H1 (cell line): ENCODE results near the gene OSBPL3. TPM values are rescaled to one million over a fixed set of nuclear protein-coding genes. Genes with fewer than 3 reads are reported as not detected.

Source experiments
- ATF2 ChIP-seq: IDR thresholded peaks from 2 replicates; pipeline ENCODE4 v1.6.1; 2012; ENCODE audit warnings: low read length, inconsistent platforms
- CBX8 ChIP-seq: fragments of 300-800, 300-1000 bp; sonication (generic); IDR thresholded peaks from 2 replicates; pipeline ENCODE4 v1.7.1; 2016; ENCODE audit warnings: low read depth, low read length, borderline replicate concordance
- JUN ChIP-seq: IDR thresholded peaks from 2 replicates; pipeline ENCODE4 v1.6.1; 2011; ENCODE audit warnings: low read depth, mild to moderate bottlenecking, improper control_type of control experiment, low read length
- MAX ChIP-seq: IDR thresholded peaks from 2 replicates; pipeline ENCODE4 v1.6.1; 2012; ENCODE audit warnings: inconsistent platforms
- SIN3A ChIP-seq, 2 experiments: IDR thresholded peaks in 1 of 2; conservative IDR thresholded peaks in 1 of 2; 2 replicates each; pipeline ENCODE4 v1.6.1; 2011 to 2012; ENCODE audit warnings: low read length in 2 of 2, improper control_type of control experiment in 1 of 2, low read depth in 1 of 2, mild to moderate bottlenecking in 1 of 2
- polyA plus RNA-seq, 7 experiments: library from polyadenylated mRNA; depleted of rRNA in 3 of 7; stranded (reverse) in 5 of 7; unstranded in 2 of 7; fragments of >200 nt in 5 of 7; fragments of 200-250 nt in 2 of 7; gene quantifications; 1 replicate in 5 of 7; 2 replicates in 1 of 7; 4 replicates in 1 of 7; pipeline versions ENCODE4 v1.2.1 to v1.2.3, GENCODE V29; 2011 to 2013; ENCODE audit warnings: missing spikeins in 2 of 7, mixed read lengths in 2 of 7
- total RNA-seq: library from RNA; stranded (reverse); fragmentation: NEBNext Ultra II Directional; extraction: Animal tissue kit (Norgen Biotek cat#: 25700); gene quantifications from 2 replicates; pipeline ENCODE4 v1.2.1, GENCODE V29; 2021

OSBPL3 gene
- total and polyA plus RNA-seq, 2 of the 8 experiments (the other 6 are each of a cell fraction or from before 2014, with no cell fraction given): 2.8 to 13.9 TPM

- TF ChIP-seq MAX (no peak), SIN3A (conservative IDR thresholded peaks at IDR 0.05 in 1 of 2, IDR thresholded peaks at IDR 0.05 in 1 of 2; ENCODE audit: low read depth in 1 of 2, low read length in 2 of 2) (no peak), CBX8 (no peak), ATF2 (no peak), JUN (no peak)
- TF ChIP-seq, all 59 proteins: peak for 0
These were observed 100.7 kb downstream of the OSBPL3 start (continued) for GRCh38 chr7:24879291-24879690.
